ENCODE data around the gene TRAF2.
A peak's percentile ranks its signal among the peaks of the same experiment; 100 is the strongest.

The TRAF2 gene

DNA sequence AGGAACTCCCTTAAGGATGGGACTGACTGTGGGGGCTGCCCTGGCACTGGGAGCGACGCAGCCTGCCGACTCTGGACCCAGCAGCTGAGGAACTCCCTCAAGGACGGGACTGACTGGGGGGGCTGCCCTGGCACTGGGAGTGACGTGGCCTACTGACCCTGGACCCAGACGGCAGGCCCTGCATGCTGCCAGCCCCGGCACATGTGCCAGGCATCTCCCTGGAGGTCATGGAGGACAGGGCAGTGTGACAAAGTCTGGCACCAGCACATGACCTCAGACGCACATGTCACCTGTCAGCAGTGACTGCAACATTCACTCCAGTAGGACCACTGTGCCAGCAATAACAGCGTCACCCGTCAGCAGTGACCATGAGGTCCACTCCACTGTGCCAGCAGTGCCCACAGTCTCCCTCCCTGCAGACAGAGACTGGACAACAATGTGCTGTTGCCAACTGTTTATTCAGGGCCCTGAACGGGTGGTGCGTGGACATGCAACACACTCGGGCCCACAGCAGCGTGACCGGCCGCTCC lies 53.7 kb downstream of the TRAF2 start:
- Histone ChIP-seq H3K9ac (ENCODE audit: low read depth, low read length) (no peak overlapping the region), H3K36me3 (ENCODE audit: insufficient read depth, low read length) (peaks cover 50% of the 10 kb centered on the region), H3K4me3 (ENCODE audit: low read length) (no peak overlapping the region)

DNA sequence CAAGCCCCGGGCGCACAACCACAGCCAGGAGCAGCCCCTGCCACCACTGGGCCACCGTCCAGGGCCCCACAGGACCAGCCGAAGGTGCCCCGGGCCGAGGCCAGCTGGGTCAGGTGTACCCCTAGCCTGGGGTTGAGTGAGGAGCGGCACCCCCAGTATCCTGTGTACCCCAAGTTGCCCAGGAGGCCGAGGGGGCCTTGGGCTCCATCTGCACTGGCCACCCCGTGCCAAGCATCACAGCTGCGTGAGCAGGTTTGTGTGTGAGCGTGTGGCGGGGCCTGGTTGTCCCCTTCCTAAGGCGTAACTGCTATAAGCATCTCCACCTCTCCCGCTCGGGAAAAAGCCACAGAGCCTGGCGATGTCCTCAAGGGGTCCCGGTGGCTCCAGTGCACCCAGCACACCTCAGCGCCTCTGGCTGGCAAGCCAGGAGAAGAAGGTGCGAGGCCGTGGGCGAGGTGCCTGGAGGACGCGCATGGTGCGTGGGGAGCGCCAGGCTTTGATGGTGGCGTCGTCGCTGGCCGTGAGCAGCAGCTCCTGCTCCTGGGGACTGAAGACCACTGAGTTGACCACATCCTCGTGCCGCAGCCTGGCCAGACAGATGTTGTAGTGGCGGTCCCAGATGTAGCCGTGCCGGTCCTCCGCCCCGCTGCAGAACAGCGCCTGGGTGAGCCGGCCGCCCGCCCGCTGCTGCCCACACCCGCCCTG lies 54.4 kb downstream of the TRAF2 start:
- H3K27me3 ChIP-seq (ENCODE audit: control insufficient read depth, insufficient read depth, low read length) = no peaks in the 10 kb centered on the region
- no peak overlapping the region for H3K4me3 ChIP-seq (ENCODE audit: low read length)
- H3K9me3 ChIP-seq (replicated peaks; ENCODE audit: low read length) = no peaks in the 10 kb centered on the region
- no peak overlapping the region for H3K4me2 ChIP-seq (ENCODE audit: low read length)
- H3K4me1 ChIP-seq (ENCODE audit: control insufficient read depth, insufficient read depth, low read length) = peaks cover 19% of the 10 kb centered on the region
- H3K9ac ChIP-seq (ENCODE audit: low read depth, low read length) = no peak overlapping the region
- H3K36me3 ChIP-seq (ENCODE audit: insufficient read depth, low read length) = peaks cover 50% of the 10 kb centered on the region

More for the DNA sequence above, 53.7 kb downstream of the TRAF2 start:
- Histone ChIP-seq H3K4me2 (ENCODE audit: low read length) (no peak overlapping the region), H3K4me1 (ENCODE audit: control insufficient read depth, insufficient read depth, low read length) (peaks cover 19% of the 10 kb centered on the region), H3K27me3 (ENCODE audit: control insufficient read depth, insufficient read depth, low read length) (no peaks in the 10 kb centered on the region), H3K9me3 (replicated peaks; ENCODE audit: low read length) (no peaks in the 10 kb centered on the region)

DNA sequence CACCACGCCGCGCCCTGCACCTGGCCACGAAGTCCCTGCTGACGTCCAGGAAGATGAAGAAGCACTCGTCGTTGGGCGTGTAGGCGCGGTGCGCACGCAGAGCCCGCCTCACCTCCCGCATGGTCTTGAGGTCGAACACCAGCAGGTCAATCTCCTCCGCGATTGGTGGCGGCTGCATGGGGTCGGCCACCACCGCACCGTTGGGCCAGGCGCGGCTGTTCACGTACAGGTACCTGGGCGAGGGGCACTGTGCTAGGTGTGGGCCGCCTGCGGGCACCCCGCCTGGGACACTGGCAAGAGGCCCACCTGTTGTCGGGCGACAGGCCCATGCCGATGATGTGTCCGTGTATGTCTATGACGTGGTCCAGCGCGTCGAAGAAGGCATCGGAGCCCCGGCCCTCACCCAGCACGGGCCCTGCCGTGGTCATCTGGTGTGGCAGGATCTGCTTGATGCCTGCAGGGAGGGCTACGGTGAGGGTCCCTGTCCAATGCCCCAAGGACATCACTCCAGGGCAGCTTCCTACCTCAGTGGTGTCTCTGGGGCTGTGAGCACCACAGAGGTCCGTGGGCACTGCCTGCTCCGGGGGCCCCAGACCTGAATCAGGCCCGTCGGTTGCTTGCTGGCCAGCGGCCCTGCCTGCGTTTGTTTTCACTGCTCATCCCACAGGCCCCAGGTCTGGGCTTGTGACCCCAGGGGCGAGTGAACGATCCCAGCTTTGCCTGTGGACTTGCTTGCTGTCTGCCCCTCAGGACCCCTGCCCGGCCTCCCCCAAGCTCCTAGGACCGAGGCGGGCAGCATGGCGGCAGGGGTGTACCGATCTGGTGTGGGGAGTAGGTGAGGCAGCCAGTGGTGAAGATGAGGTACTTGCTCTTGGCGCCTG lies 55.2 kb downstream of the TRAF2 start:
- Histone ChIP-seq H3K27me3 (ENCODE audit: control insufficient read depth, insufficient read depth, low read length) (no peaks in the 10 kb centered on the region), H3K9me3 (replicated peaks; ENCODE audit: low read length) (no peaks in the 10 kb centered on the region), H3K4me1 (ENCODE audit: control insufficient read depth, insufficient read depth, low read length) (peaks cover 19% of the 10 kb centered on the region), H3K4me2 (ENCODE audit: low read length) (no peak overlapping the region), H3K9ac (ENCODE audit: low read depth, low read length) (no peak overlapping the region), H3K4me3 (ENCODE audit: low read length) (no peak overlapping the region), H3K36me3 (ENCODE audit: insufficient read depth, low read length) (peaks cover 50% of the 10 kb centered on the region)

- Histone ChIP-seq H3K9me3 (replicated peaks; ENCODE audit: low read length) (no peaks in the 10 kb centered on the region), H3K4me2 (ENCODE audit: low read length) (peak overlapping the region; percentile 85), H3K4me1 (ENCODE audit: control insufficient read depth, insufficient read depth, low read length) (peaks cover 26% of the 10 kb centered on the region), H3K9ac (ENCODE audit: low read depth, low read length) (no peak overlapping the region), H3K36me3 (ENCODE audit: insufficient read depth, low read length) (peaks cover 50% of the 10 kb centered on the region), H3K4me3 (ENCODE audit: low read length) (no peak overlapping the region), H3K27me3 (ENCODE audit: control insufficient read depth, insufficient read depth, low read length) (no peaks in the 10 kb centered on the region)
These were observed 56.0 kb downstream of the TRAF2 start for GRCh38 chr9:136942112-136942880.

DNA sequence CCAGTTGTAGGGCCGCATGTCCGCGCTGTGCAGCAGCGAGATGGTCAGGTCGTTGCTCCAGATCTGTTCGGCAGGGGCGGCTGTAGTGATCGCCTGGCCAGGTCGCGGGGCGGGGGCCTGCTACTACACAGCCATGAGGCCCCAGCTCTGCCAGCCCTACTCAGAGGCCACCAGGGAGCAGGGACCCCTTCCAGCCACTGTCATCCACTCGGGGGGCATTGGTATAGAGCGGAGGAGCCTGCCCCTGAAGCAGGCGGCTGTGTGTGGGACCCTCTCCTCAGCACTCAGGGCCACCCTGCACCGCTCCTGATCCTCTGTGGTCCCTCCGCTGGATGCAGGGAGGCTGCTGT lies 56.5 kb downstream of the TRAF2 start:
- Histone ChIP-seq H3K4me1 (ENCODE audit: control insufficient read depth, insufficient read depth, low read length) (peaks cover 32% of the 10 kb centered on the region), H3K4me2 (ENCODE audit: low read length) (peak overlapping the region; percentile 85), H3K36me3 (ENCODE audit: insufficient read depth, low read length) (peaks cover 47% of the 10 kb centered on the region), H3K9ac (ENCODE audit: low read depth, low read length) (peak overlapping the region; percentile 97), H3K27me3 (ENCODE audit: control insufficient read depth, insufficient read depth, low read length) (no peaks in the 10 kb centered on the region), H3K4me3 (ENCODE audit: low read length) (peak overlapping the region; percentile 100), H3K9me3 (replicated peaks; ENCODE audit: low read length) (no peaks in the 10 kb centered on the region)

- H3K4me1 ChIP-seq (ENCODE audit: control insufficient read depth, insufficient read depth, low read length) = peaks cover 36% of the 10 kb centered on the region
- peak overlapping the region; percentile 85 for H3K4me2 ChIP-seq (ENCODE audit: low read length)
- H3K9ac ChIP-seq (ENCODE audit: low read depth, low read length) = peak overlapping the region; percentile 97
These were observed 57.2 kb downstream of the TRAF2 start for GRCh38 chr9:136943291-136944211.

GRCh38 chr9:136944212-136944518 lies 57.8 kb downstream of the TRAF2 start:
- H3K36me3 ChIP-seq (ENCODE audit: insufficient read depth, low read length) = peaks cover 42% of the 10 kb centered on the region
- H3K9ac ChIP-seq (ENCODE audit: low read depth, low read length) = peak overlapping the region; percentile 97
- H3K4me2 ChIP-seq (ENCODE audit: low read length) = peak overlapping the region; percentile 85
- H3K4me3 ChIP-seq (ENCODE audit: low read length) = peak overlapping the region; percentile 100
- H3K27me3 ChIP-seq (ENCODE audit: control insufficient read depth, insufficient read depth, low read length) = no peaks in the 10 kb centered on the region
- no peaks in the 10 kb centered on the region for H3K9me3 ChIP-seq (replicated peaks; ENCODE audit: low read length)
- H3K4me1 ChIP-seq (ENCODE audit: control insufficient read depth, insufficient read depth, low read length) = peaks cover 34% of the 10 kb centered on the region

More at GRCh38 chr9:136943291-136944211, 57.2 kb downstream of the TRAF2 start:
- peak overlapping the region; percentile 100 for H3K4me3 ChIP-seq (ENCODE audit: low read length)
- peaks cover 46% of the 10 kb centered on the region for H3K36me3 ChIP-seq (ENCODE audit: insufficient read depth, low read length)
- H3K27me3 ChIP-seq (ENCODE audit: control insufficient read depth, insufficient read depth, low read length) = no peaks in the 10 kb centered on the region
- H3K9me3 ChIP-seq (replicated peaks; ENCODE audit: low read length) = no peaks in the 10 kb centered on the region

DNA sequence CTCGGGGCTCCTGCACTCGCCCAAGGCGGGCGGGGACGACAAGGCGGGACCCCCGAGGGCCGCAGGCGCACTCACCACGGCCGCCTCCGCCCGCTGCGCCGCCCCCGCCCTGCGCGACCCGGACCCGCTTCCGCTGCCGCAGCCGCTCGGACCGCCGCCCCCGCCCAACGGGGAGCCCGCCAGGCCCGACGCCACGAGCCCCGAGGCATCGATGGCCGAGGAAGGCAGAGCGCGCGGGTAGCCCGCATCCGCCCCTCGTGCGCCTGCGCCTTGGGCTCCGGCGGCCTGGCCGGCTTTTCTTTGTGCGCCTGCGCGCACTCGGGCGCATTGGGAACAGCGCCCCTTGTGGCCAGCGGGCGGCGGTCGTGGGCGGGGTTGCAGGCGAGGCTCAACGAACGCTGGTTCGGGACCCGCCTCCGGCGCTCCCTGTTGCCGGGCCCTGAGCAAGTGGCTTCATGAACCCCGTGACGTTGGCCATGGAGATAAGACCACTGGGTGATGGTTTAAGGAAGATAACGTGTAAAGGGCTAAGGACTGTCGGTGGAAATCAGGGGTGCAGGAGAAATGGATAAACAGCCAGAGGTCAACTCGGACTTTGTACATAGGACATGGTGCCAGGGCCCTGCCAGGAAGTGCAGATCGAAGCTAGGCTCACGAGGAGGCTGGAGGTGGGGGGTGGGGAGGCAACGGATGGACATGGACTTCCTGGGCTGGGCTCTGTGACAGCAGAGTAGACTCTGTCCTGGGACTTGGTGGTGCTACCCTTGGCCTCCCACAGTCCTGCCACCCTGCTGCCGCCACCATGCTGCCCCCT lies 58.4 kb downstream of the TRAF2 start, which contains the start of the genes C8G and FBXW5:
Gene C8G (plus strand): TSS at position 725 of the 814 bp plus-strand sequence. CDS start 78 bp downstream, at position 803.
Gene FBXW5 (minus strand): TSS at position 220 of the 814 bp plus-strand sequence. CDS start 655 bp downstream, outside the sequence.
- no peaks in the 10 kb centered on the region for H3K27me3 ChIP-seq (ENCODE audit: control insufficient read depth, insufficient read depth, low read length)
- H3K9me3 ChIP-seq (replicated peaks; ENCODE audit: low read length) = no peaks in the 10 kb centered on the region
- peak within 1 kb of the TSS; percentile 97 for H3K9ac ChIP-seq (ENCODE audit: low read depth, low read length)
- H3K4me2 ChIP-seq (ENCODE audit: low read length) = peak within 1 kb of the TSS; percentile 85
- H3K36me3 ChIP-seq (ENCODE audit: insufficient read depth, low read length) = peaks cover 36% of the 10 kb centered on the region
- H3K4me3 ChIP-seq (ENCODE audit: low read length) = peak within 1 kb of the TSS; percentile 100
- peaks cover 34% of the 10 kb centered on the region for H3K4me1 ChIP-seq (ENCODE audit: control insufficient read depth, insufficient read depth, low read length)

GRCh38 chr9:136945333-136946227 lies 59.3 kb downstream of the TRAF2 start:
- Histone ChIP-seq H3K4me2 (ENCODE audit: low read length) (no peak overlapping the region), H3K36me3 (ENCODE audit: insufficient read depth, low read length) (peaks cover 27% of the 10 kb centered on the region), H3K9ac (ENCODE audit: low read depth, low read length) (no peak overlapping the region), H3K27me3 (ENCODE audit: control insufficient read depth, insufficient read depth, low read length) (no peaks in the 10 kb centered on the region), H3K9me3 (replicated peaks; ENCODE audit: low read length) (no peaks in the 10 kb centered on the region), H3K4me3 (ENCODE audit: low read length) (no peak overlapping the region), H3K4me1 (ENCODE audit: control insufficient read depth, insufficient read depth, low read length) (peaks cover 42% of the 10 kb centered on the region)
